HCT116 (cell line): ENCODE data around the gene EPHB3. TPM values are rescaled to one million over a fixed set of nuclear protein-coding genes. Genes with fewer than 3 reads are reported as not detected.

ENCODE experiments used
- ATAC-seq: fragments of 200-7000 bp; cut with Tn5 transposase; 2 replicates; pipeline ENCODE4 v1.9.1; 2020; ENCODE audit warnings: mild to moderate bottlenecking, moderate library complexity
- BruUV-seq: library from RNA; stranded (reverse); fragments of 400-500 nt; replicated peaks from 2 replicates; lab custom pipeline; 2021; lab: Mats Ljungman, UMichigan
- CTCF ChIA-PET: fragments of 300-600 bp; sonication (Branson Sonifier 250); formaldehyde crosslinking; loops from one replicate; lab custom pipeline; 2021; ENCODE audit warnings: antibody characterized with exemption; lab: Charles Lee
- POLR2A ChIA-PET: fragments of 300-600, 350-600 bp; sonication (Branson Sonifier 250); formaldehyde crosslinking; loops from one replicate; lab custom pipeline; 2021; ENCODE audit warnings: antibody characterized with exemption; lab: Charles Lee
- RAD21 ChIA-PET, 2 experiments: fragments of 300-600 bp; sonication (Branson Sonifier 250); formaldehyde crosslinking; loops; one replicate each; lab custom pipeline; 2023; ENCODE audit warnings: low total read pairs in 2 of 2; ENCODE audit not compliant: uncharacterized antibody in 2 of 2, unreplicated experiment in 2 of 2, low non-redundant PET in 1 of 2; lab: Charles Lee
- DNase-seq: peaks from one replicate; pipeline ENCODE4 v3.0.0-alpha.2; 2010; ENCODE audit warnings: low read depth, low spot score
- H2AFZ ChIP-seq: fragments of 200-600 bp; shearing (Covaris generic), sonication (generic); 2 replicates; pipeline ENCODE4 v1.6.1; 2017; ENCODE audit warnings: low read depth, mixed run types, mixed read lengths, antibody characterized with exemption, low read length; ENCODE audit not compliant: poor library complexity, severe bottlenecking
- H3K27ac ChIP-seq: 2 replicates; pipeline ENCODE4 v1.5.1; 2012; ENCODE audit warnings: low read depth, low read length
- H3K27me3 ChIP-seq: fragments of 200-600 bp; sonication (generic); 2 replicates; pipeline ENCODE4 v1.6.1; 2016; ENCODE audit warnings: mixed run types, low read length, mixed read lengths; ENCODE audit not compliant: insufficient read depth
- H3K36me3 ChIP-seq, 2 experiments: fragments of 200-500 bp in 1 of 2; fragments of 200-600 bp in 1 of 2; sonication (Bioruptor generic) in 1 of 2; sonication (generic) in 1 of 2; 2 replicates each; pipeline versions ENCODE4 v1.5.1 to v1.6.1; 2014 to 2016; ENCODE audit warnings: low read length in 2 of 2, inconsistent platforms in 1 of 2, mixed read lengths in 1 of 2, mixed run types in 1 of 2; ENCODE audit not compliant: insufficient read depth in 2 of 2, control insufficient read depth in 1 of 2
- H3K4me1 ChIP-seq, 2 experiments: fragments of 200-600 bp in 1 of 2; sonication (generic) in 1 of 2; 2 replicates each; pipeline versions ENCODE4 v1.5.1 to v1.6.1; 2012 to 2017; ENCODE audit warnings: low read length in 2 of 2, inconsistent platforms in 1 of 2, mild to moderate bottlenecking in 1 of 2, mixed read lengths in 1 of 2, mixed run types in 1 of 2, moderate library complexity in 1 of 2; ENCODE audit not compliant: insufficient read depth in 2 of 2, control insufficient read depth in 1 of 2
- H3K4me2 ChIP-seq: fragments of 200-600 bp; sonication (generic); 2 replicates; pipeline ENCODE4 v1.6.1; 2017; ENCODE audit warnings: mixed run types, low read length, mixed read lengths
- H3K4me3 ChIP-seq, 2 experiments: fragments of 200-600 bp in 1 of 2; sonication (generic) in 1 of 2; replicated peaks in 1 of 2; 2 replicates each; pipeline ENCODE4 v1.5.1; 2011 to 2016; ENCODE audit warnings: low read length in 2 of 2, control low read depth in 1 of 2, low read depth in 1 of 2, mild to moderate bottlenecking in 1 of 2, mixed read lengths in 1 of 2, mixed run types in 1 of 2
- H3K79me2 ChIP-seq: fragments of 200-600 bp; sonication (generic); 2 replicates; pipeline ENCODE4 v1.6.1; 2017; ENCODE audit warnings: mild to moderate bottlenecking, mixed run types, low read length, moderate library complexity, mixed read lengths; ENCODE audit not compliant: insufficient read depth
- H3K9ac ChIP-seq: fragments of 200-600 bp; sonication (generic); 2 replicates; pipeline ENCODE4 v1.6.1; 2016; ENCODE audit warnings: low read length, mixed read lengths
- H3K9me2 ChIP-seq: fragments of 200-600 bp; sonication (generic), shearing (Covaris generic); 2 replicates; pipeline ENCODE4 v1.6.1; 2017; ENCODE audit warnings: mixed run types, mild to moderate bottlenecking, moderate library complexity; ENCODE audit not compliant: insufficient read depth
- H3K9me3 ChIP-seq, 2 experiments: fragments of 200-500 bp in 1 of 2; fragments of 200-600 bp in 1 of 2; sonication (Bioruptor generic) in 1 of 2; sonication (generic) in 1 of 2; 2 replicates each; pipeline ENCODE4 v1.6.1; 2014 to 2017; ENCODE audit warnings: low read length in 2 of 2, mixed read lengths in 2 of 2, inconsistent platforms in 1 of 2, low read depth in 1 of 2, mild to moderate bottlenecking in 1 of 2, mixed run types in 1 of 2, moderate library complexity in 1 of 2; ENCODE audit not compliant: control insufficient read depth in 1 of 2, insufficient read depth in 1 of 2
- H4K20me1 ChIP-seq: fragments of 200-600 bp; sonication (generic), shearing (Covaris generic); 2 replicates; pipeline ENCODE4 v1.6.1; 2017; ENCODE audit warnings: mixed run types, mild to moderate bottlenecking, moderate library complexity; ENCODE audit not compliant: insufficient read depth
- CBX3 ChIP-seq: IDR thresholded peaks from 2 replicates; pipeline ENCODE4 v1.6.1; 2012; ENCODE audit warnings: low read depth
- ELF1 ChIP-seq: IDR thresholded peaks from 2 replicates; pipeline ENCODE4 v1.6.1; 2012; ENCODE audit warnings: low read depth, borderline replicate concordance
- EZH2 ChIP-seq: fragments of 200-600 bp; sonication (generic); IDR thresholded peaks from 2 replicates; pipeline ENCODE4 v1.6.1; 2017; ENCODE audit warnings: antibody characterized with exemption, mixed run types
- RAD21 ChIP-seq: IDR thresholded peaks from 2 replicates; pipeline ENCODE4 v1.6.1; 2012; ENCODE audit warnings: low read depth, mild to moderate bottlenecking
- YY1 ChIP-seq: IDR thresholded peaks from 2 replicates; pipeline ENCODE4 v1.6.1; 2011; ENCODE audit warnings: low read length, low read depth, moderate library complexity, mild to moderate bottlenecking; ENCODE audit not compliant: insufficient replicate concordance; ENCODE audit errors: extremely low read depth
- ZBTB33 ChIP-seq: IDR thresholded peaks from 2 replicates; pipeline ENCODE4 v1.6.1; 2011; ENCODE audit warnings: mild to moderate bottlenecking, low read length, moderate library complexity; ENCODE audit not compliant: insufficient replicate concordance; ENCODE audit errors: extremely low read depth
- intact Hi-C: fragments of 100-400 bp; cut with micrococcal nuclease; formaldehyde crosslinking; loops from 2 replicates; pipeline ENCODE4 v1.10.0; 2022
- total RNA-seq: library from RNA; stranded (reverse); gene quantifications from one replicate; pipeline ENCODE4 v1.2.1, GENCODE V29; 2021; ENCODE audit not compliant: unreplicated experiment
- TF ChIP-seq, protein P1 (sequence below): IDR thresholded peaks from 2 replicates; pipeline ENCODE4 v1.6.1; 2012
- TF ChIP-seq, protein P2 (sequence below): IDR thresholded peaks from 2 replicates; pipeline ENCODE4 v1.6.1; 2012; ENCODE audit warnings: low read depth
- TF ChIP-seq, protein P3 (sequence below), 3 experiments: fragments of 200-600 bp in 1 of 3; sonication (generic) in 1 of 3; IDR thresholded peaks in 2 of 3; conservative IDR thresholded peaks in 1 of 3; 2 replicates each; pipeline ENCODE4 v1.5.1; 2012 to 2017; ENCODE audit warnings: low read depth in 2 of 3, low read length in 2 of 3, antibody characterized with exemption in 1 of 3, borderline replicate concordance in 1 of 3, control low read depth in 1 of 3, mild to moderate bottlenecking in 1 of 3, mixed read lengths in 1 of 3, mixed run types in 1 of 3, moderate library complexity in 1 of 3; ENCODE audit not compliant: insufficient read depth in 1 of 3

Gene EPHB3
- total RNA-seq, 1 experiment from 2014 or later = 6.5 TPM

- H3K79me2 ChIP-seq = no peaks in the 10 kb centered on the region
- no peak overlapping the region for H3K27ac ChIP-seq
- ChIA-PET RAD21 (no interaction called here), POLR2A (no interaction called here), CTCF (interaction anchor here (0.7 to 6.8 kb wide), 6 partner anchors 74 to 182 kb away, joined by 3 to 152 read pairs (median 3); no protein-coding TSS in a partner anchor)
- no peaks in the 10 kb centered on the region for H3K9me3 ChIP-seq
- no peak overlapping the region for H3K9ac ChIP-seq
- H3K4me1 ChIP-seq = peaks cover 0 to 11% of the 10 kb centered on the region in 2 experiments; a peak in 2 of 4 replicates
- ATAC-seq (peak; percentile 80), DNase-seq (peak; percentile 86)
- no peaks in the 10 kb centered on the region for H4K20me1 ChIP-seq
- no peaks in the 10 kb centered on the region for H3K36me3 ChIP-seq
- H3K9me2 ChIP-seq = no peaks in the 10 kb centered on the region
- peak overlapping the region; percentile 29 for H2AFZ ChIP-seq
- TF ChIP-seq YY1 (no peak), RAD21 (peak; percentile 99), EZH2 (no peak), ELF1 (no peak), CBX3 (no peak), ZBTB33 (no peak)
- TF ChIP-seq, protein P1, sequence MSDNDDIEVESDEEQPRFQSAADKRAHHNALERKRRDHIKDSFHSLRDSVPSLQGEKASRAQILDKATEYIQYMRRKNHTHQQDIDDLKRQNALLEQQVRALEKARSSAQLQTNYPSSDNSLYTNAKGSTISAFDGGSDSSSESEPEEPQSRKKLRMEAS = no peak
- TF ChIP-seq, protein P2, sequence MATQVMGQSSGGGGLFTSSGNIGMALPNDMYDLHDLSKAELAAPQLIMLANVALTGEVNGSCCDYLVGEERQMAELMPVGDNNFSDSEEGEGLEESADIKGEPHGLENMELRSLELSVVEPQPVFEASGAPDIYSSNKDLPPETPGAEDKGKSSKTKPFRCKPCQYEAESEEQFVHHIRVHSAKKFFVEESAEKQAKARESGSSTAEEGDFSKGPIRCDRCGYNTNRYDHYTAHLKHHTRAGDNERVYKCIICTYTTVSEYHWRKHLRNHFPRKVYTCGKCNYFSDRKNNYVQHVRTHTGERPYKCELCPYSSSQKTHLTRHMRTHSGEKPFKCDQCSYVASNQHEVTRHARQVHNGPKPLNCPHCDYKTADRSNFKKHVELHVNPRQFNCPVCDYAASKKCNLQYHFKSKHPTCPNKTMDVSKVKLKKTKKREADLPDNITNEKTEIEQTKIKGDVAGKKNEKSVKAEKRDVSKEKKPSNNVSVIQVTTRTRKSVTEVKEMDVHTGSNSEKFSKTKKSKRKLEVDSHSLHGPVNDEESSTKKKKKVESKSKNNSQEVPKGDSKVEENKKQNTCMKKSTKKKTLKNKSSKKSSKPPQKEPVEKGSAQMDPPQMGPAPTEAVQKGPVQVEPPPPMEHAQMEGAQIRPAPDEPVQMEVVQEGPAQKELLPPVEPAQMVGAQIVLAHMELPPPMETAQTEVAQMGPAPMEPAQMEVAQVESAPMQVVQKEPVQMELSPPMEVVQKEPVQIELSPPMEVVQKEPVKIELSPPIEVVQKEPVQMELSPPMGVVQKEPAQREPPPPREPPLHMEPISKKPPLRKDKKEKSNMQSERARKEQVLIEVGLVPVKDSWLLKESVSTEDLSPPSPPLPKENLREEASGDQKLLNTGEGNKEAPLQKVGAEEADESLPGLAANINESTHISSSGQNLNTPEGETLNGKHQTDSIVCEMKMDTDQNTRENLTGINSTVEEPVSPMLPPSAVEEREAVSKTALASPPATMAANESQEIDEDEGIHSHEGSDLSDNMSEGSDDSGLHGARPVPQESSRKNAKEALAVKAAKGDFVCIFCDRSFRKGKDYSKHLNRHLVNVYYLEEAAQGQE = no peak
- TF ChIP-seq, protein P3, sequence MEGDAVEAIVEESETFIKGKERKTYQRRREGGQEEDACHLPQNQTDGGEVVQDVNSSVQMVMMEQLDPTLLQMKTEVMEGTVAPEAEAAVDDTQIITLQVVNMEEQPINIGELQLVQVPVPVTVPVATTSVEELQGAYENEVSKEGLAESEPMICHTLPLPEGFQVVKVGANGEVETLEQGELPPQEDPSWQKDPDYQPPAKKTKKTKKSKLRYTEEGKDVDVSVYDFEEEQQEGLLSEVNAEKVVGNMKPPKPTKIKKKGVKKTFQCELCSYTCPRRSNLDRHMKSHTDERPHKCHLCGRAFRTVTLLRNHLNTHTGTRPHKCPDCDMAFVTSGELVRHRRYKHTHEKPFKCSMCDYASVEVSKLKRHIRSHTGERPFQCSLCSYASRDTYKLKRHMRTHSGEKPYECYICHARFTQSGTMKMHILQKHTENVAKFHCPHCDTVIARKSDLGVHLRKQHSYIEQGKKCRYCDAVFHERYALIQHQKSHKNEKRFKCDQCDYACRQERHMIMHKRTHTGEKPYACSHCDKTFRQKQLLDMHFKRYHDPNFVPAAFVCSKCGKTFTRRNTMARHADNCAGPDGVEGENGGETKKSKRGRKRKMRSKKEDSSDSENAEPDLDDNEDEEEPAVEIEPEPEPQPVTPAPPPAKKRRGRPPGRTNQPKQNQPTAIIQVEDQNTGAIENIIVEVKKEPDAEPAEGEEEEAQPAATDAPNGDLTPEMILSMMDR (IDR thresholded peaks at IDR 0.05 in 2 of 3, conservative IDR thresholded peaks at IDR 0.05 in 1 of 3; ENCODE audit: borderline replicate concordance in 1 of 3, insufficient read depth in 1 of 3, low read depth in 2 of 3, low read length in 2 of 3) = peak; percentile 79 to 95 (median 93)
- peak overlapping the region in 1 of 2 experiments; percentile 17; a peak in 1 of 4 replicates for H3K4me3 ChIP-seq
- intact Hi-C loops = loop anchor here (1.0 to 5.0 kb wide), 4 partner anchors 126 to 647 kb away; no protein-coding TSS in a partner anchor
- no peaks in the 10 kb centered on the region for H3K27me3 ChIP-seq
- BruUV-seq = no TSS peak
- H3K4me2 ChIP-seq = peak overlapping the region; percentile 54
These were observed 17.6 kb upstream of the EPHB3 start for GRCh38 chr3:184543843-184544512.
